LNCaP clone FGC (cell line): Measurements from ENCODE around the gene ACTA2.

ENCODE experiments used
- DNase-seq: peaks from one replicate; pipeline ENCODE4 v3.0.0-alpha.2; 2011; ENCODE audit warnings: low read depth
- H3K4me3 ChIP-seq: 2 replicates; pipeline ENCODE4 v1.5.1; 2011; ENCODE audit warnings: mild to moderate bottlenecking, low read depth, low read length, control low read depth
- CTCF ChIP-seq: IDR thresholded peaks from 2 replicates; pipeline ENCODE4 v1.5.1; 2012; ENCODE audit warnings: mild to moderate bottlenecking; ENCODE audit not compliant: control insufficient read depth, insufficient read depth; ENCODE audit errors: extremely low read depth

The ACTA2 gene

GRCh38 chr10:88989423-88989822 lies 36.9 kb upstream of the ACTA2 start:
- H3K4me3 ChIP-seq, result no peak overlapping the region
- no peak for DNase-seq
- no peak for TF ChIP-seq CTCF

- no peak for TF ChIP-seq CTCF
- H3K4me3 ChIP-seq, result no peak overlapping the region
- DNase-seq, result no peak
Observed at GRCh38 chr10:88987840-88988239, 35.3 kb upstream of the ACTA2 start.

DNA sequence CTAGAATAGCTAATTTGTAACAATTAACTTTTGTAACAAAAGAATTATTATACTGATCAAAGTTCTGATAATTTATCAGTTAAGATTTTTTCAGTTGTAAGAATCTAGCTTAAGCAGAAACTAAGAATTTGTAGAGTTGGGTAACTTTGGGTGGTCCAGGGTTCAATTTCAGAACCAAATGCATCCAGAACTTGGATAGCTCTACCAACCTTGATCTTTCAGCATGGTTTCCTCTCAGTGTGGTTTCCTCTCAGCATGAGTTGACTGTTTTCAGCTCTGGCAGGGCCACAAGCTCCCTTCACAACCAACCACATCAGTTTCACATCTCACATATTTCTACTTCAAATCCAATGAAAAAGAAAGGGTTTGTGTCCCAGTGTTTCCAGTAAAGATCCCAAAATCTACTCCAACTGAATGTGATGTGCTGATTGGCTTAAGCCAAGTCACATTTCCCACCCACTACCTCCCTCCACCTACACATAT lies 34.7 kb upstream of the ACTA2 start:
- DNase-seq, result no peak
- no peak overlapping the region for H3K4me3 ChIP-seq
- TF ChIP-seq CTCF, result no peak

GRCh38 chr10:88986549-88987242 lies 34.1 kb upstream of the ACTA2 start:
- no peak overlapping the region for H3K4me3 ChIP-seq
- no peak for DNase-seq
- TF ChIP-seq CTCF, result peak; percentile 35; the same call in 1 of the 2 replicates

GRCh38 chr10:88984525-88984924 lies 32.0 kb upstream of the ACTA2 start:
- no peak for DNase-seq
- H3K4me3 ChIP-seq, result no peak overlapping the region
- no peak for TF ChIP-seq CTCF

DNA sequence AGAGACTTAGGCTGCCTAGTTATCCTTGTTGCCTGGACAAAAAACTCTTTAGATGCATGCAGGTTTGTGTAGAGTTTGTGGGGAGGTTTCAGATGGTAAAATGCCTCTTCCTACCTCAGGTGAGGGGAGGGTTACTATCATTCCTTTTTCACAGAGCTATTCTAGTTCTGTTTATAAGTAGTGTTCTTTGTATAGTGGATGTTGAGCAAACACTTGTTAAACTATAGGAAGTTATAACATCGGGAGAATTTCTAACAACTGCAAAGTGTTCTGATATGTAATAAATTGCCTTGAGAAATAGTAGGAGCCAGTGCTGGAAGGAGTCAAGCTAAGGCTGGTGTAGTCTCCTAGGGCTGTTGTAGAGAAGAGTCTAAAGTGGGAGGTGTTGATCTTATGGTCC lies 31.4 kb upstream of the ACTA2 start:
- no peak for TF ChIP-seq CTCF
- no peak overlapping the region for H3K4me3 ChIP-seq
- DNase-seq, result no peak

DNA sequence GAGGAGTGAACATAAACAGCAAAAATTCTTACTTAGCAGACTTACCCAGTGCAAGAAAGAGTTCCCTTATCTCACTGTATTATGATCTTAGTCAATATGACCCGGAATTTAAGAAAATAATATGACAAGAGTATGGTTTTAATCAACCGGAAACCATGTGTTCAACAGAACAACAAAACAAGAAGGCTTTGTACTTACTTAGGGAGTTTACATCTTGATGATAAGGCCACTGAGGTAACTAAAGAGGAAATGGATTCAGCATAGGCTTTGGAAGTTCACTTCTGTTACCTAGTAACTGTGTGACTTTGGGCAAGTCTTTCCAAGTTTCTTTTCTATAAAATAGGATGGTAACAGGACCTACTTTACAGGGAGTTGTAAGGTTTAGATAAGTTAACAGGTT lies 30.6 kb upstream of the ACTA2 start:
- no peak overlapping the region for H3K4me3 ChIP-seq
- no peak for DNase-seq
- TF ChIP-seq CTCF, result no peak
